Suprapubic skin (tissue), 4 donors: ENCODE measurements around the gene HS3ST2. TPM values are rescaled to one million over a fixed set of nuclear protein-coding genes. Genes with fewer than 3 reads are reported as not detected.
A peak's percentile ranks its signal among the peaks of the same experiment; 100 is the strongest.

Experiments used
- DNase-seq, 2 donors: peaks; one replicate each; pipeline ENCODE4 v3.0.0-alpha.2; 2019; ENCODE audit warnings: low spot score in 2 of 2
- H3K27ac ChIP-seq: fragments of 200-600 bp; sonication (generic); one replicate; pipeline ENCODE4 v1.5.1; 2019
- H3K27me3 ChIP-seq: fragments of 200-600 bp; sonication (generic); one replicate; pipeline ENCODE4 v1.5.1; 2019
- H3K36me3 ChIP-seq: fragments of 200-600 bp; sonication (generic); one replicate; pipeline ENCODE4 v1.5.1; 2019
- H3K4me1 ChIP-seq: fragments of 200-600 bp; sonication (generic); one replicate; pipeline ENCODE4 v1.5.1; 2019
- H3K4me3 ChIP-seq: fragments of 200-600 bp; sonication (generic); one replicate; pipeline ENCODE4 v1.5.1; 2019; ENCODE audit warnings: mild to moderate bottlenecking
- H3K9me3 ChIP-seq: fragments of 200-600 bp; sonication (generic); one replicate; pipeline ENCODE4 v1.5.1; 2019
- CTCF ChIP-seq, 2 donors: fragments of 200-600 bp in 1 of 2; fragments of 450-650 bp in 1 of 2; sonication (generic) in 1 of 2; IDR thresholded peaks; one replicate each; pipeline ENCODE4 v1.5.1; 2016 to 2019; ENCODE audit warnings: antibody characterized with exemption in 2 of 2, mild to moderate bottlenecking in 1 of 2, moderate library complexity in 1 of 2
- EP300 ChIP-seq: sonication (generic); formaldehyde crosslinking; IDR thresholded peaks from one replicate; pipeline ENCODE4 v1.6.1; 2017; ENCODE audit warnings: antibody characterized with exemption
- POLR2A ChIP-seq, 2 donors: fragments of 450-650 bp; IDR thresholded peaks; one replicate each; pipeline ENCODE4 v1.6.1; 2017; ENCODE audit warnings: antibody characterized with exemption in 2 of 2, mild to moderate bottlenecking in 2 of 2, moderate library complexity in 2 of 2
- POLR2AphosphoS5 ChIP-seq, 3 donors: sonication (generic); formaldehyde crosslinking; IDR thresholded peaks; one replicate each; pipeline ENCODE4 v1.6.1; 2017; ENCODE audit warnings: antibody characterized with exemption in 3 of 3
- WGBS: methylation state at CpG from one replicate; pipeline ENCODE4 v1.1.5; 2018; 5-methylcytosine and 5-hydroxymethylcytosine counted together
- total RNA-seq, 4 donors: library from RNA; depleted of rRNA; stranded (reverse); fragments of >200 nt; gene quantifications; one replicate each; pipeline ENCODE4 v1.1.0, GENCODE V29; 2016

The HS3ST2 gene
- total RNA-seq, 4 donors from 2014 or later, result 0.30 to 1.7 (median 1.2) TPM

- H3K9me3 ChIP-seq, result no peaks in the 10 kb centered on the region
- no peak for DNase-seq
- peaks cover 13% of the 10 kb centered on the region for H3K4me1 ChIP-seq
- TF ChIP-seq POLR2A (IDR thresholded peaks at IDR 0.05) (no peak), CTCF (IDR thresholded peaks at IDR 0.05) (no peak), POLR2AphosphoS5 (IDR thresholded peaks at IDR 0.05) (no peak), EP300 (no peak)
- 76% methylated on average over 4 of the region's 4 CpGs for WGBS
- H3K36me3 ChIP-seq, result no peaks in the 10 kb centered on the region
- no peak overlapping the region for H3K4me3 ChIP-seq
- no peak overlapping the region for H3K27ac ChIP-seq
- H3K27me3 ChIP-seq, result no peaks in the 10 kb centered on the region
Observed at GRCh38 chr16:22786691-22787090, 27.3 kb upstream of the HS3ST2 start.

GRCh38 chr16:22787466-22788192 lies 26.3 kb upstream of the HS3ST2 start:
- 39% methylated on average over 10 of the region's 10 CpGs for WGBS
- H3K27ac ChIP-seq, result no peak overlapping the region
- no peak for DNase-seq

GRCh38 chr16:22788193-22788530 lies 25.8 kb upstream of the HS3ST2 start:
- TF ChIP-seq CTCF (IDR thresholded peaks at IDR 0.05), result no peak
- TF ChIP-seq POLR2A (IDR thresholded peaks at IDR 0.05), result no peak
- no peak for TF ChIP-seq POLR2AphosphoS5 (IDR thresholded peaks at IDR 0.05)
- TF ChIP-seq EP300, result no peak
- Histone ChIP-seq H3K4me3 (no peak overlapping the region), H3K9me3 (no peaks in the 10 kb centered on the region), H3K4me1 (peaks cover 13% of the 10 kb centered on the region), H3K27ac (peak overlapping the region; percentile 25), H3K36me3 (no peaks in the 10 kb centered on the region), H3K27me3 (no peaks in the 10 kb centered on the region)
- 34% methylated on average over 3 of the region's 3 CpGs for WGBS
- DNase-seq, result no peak

More at GRCh38 chr16:22787466-22788192, 26.3 kb upstream of the HS3ST2 start:
- no peaks in the 10 kb centered on the region for H3K36me3 ChIP-seq
- no peaks in the 10 kb centered on the region for H3K9me3 ChIP-seq
- no peaks in the 10 kb centered on the region for H3K27me3 ChIP-seq
- TF ChIP-seq POLR2AphosphoS5 (IDR thresholded peaks at IDR 0.05) (no peak), POLR2A (IDR thresholded peaks at IDR 0.05) (no peak), CTCF (IDR thresholded peaks at IDR 0.05) (no peak), EP300 (no peak)
- H3K4me3 ChIP-seq, result no peak overlapping the region
- H3K4me1 ChIP-seq, result peaks cover 13% of the 10 kb centered on the region

- H3K36me3 ChIP-seq, result no peaks in the 10 kb centered on the region
- no peak for DNase-seq
- no peaks in the 10 kb centered on the region for H3K27me3 ChIP-seq
- WGBS, result 79% methylated on average over 9 of the region's 9 CpGs
- TF ChIP-seq POLR2A (IDR thresholded peaks at IDR 0.05) (no peak), CTCF (IDR thresholded peaks at IDR 0.05) (no peak), POLR2AphosphoS5 (IDR thresholded peaks at IDR 0.05) (no peak), EP300 (no peak)
- no peak overlapping the region for H3K4me3 ChIP-seq
- H3K9me3 ChIP-seq, result no peaks in the 10 kb centered on the region
- peaks cover 13% of the 10 kb centered on the region for H3K4me1 ChIP-seq
- no peak overlapping the region for H3K27ac ChIP-seq
Observed at GRCh38 chr16:22789281-22789945, 24.5 kb upstream of the HS3ST2 start.

- Histone ChIP-seq H3K27ac (no peak overlapping the region), H3K4me1 (no peaks in the 10 kb centered on the region), H3K4me3 (no peak overlapping the region), H3K36me3 (no peaks in the 10 kb centered on the region), H3K27me3 (no peaks in the 10 kb centered on the region), H3K9me3 (no peaks in the 10 kb centered on the region)
- no peak for DNase-seq
- no peak for TF ChIP-seq POLR2AphosphoS5 (IDR thresholded peaks at IDR 0.05)
- TF ChIP-seq CTCF (IDR thresholded peaks at IDR 0.05), result no peak
- TF ChIP-seq POLR2A (IDR thresholded peaks at IDR 0.05), result no peak
- TF ChIP-seq EP300, result no peak
- WGBS, result 95% methylated on average over 2 of the region's 2 CpGs
Observed at GRCh38 chr16:22797551-22797950, 16.4 kb upstream of the HS3ST2 start.
